Stomach (tissue), 9 donors: Measurements from ENCODE around the gene SLC24A3. TPM values are rescaled to one million over a fixed set of nuclear protein-coding genes. Genes with fewer than 3 reads are reported as not detected.

Source experiments
- DNase-seq, 2 donors: peaks; one replicate each; pipeline versions ENCODE4 v3.0.0 to v3.0.0-alpha.2; 2013 to 2019
- H3K27ac ChIP-seq, 5 donors: fragments of 200-600 bp in 4 of 5; sonication (generic) in 4 of 5; one replicate each; pipeline ENCODE4 v1.5.1; 2013 to 2019; ENCODE audit warnings: mild to moderate bottlenecking in 1 of 5, moderate library complexity in 1 of 5
- H3K27me3 ChIP-seq, 3 donors: fragments of 200-600 bp; sonication (generic); one replicate each; pipeline ENCODE4 v1.5.1; 2017 to 2019; ENCODE audit warnings: mixed run types in 1 of 3
- H3K36me3 ChIP-seq, 4 donors: fragments of 200-600 bp; sonication (generic); 1 replicate in 3 of 4; 2 replicates in 1 of 4; pipeline ENCODE4 v1.5.1; 2016 to 2019
- H3K4me1 ChIP-seq, 4 donors: fragments of 200-600 bp; sonication (generic); one replicate each; pipeline ENCODE4 v1.5.1; 2016 to 2019
- H3K4me3 ChIP-seq, 4 donors: fragments of 200-600 bp; sonication (generic) in 3 of 4; one replicate each; pipeline ENCODE4 v1.5.1; 2016 to 2019; ENCODE audit warnings: mild to moderate bottlenecking in 1 of 4
- H3K9me3 ChIP-seq, 4 donors: fragments of 200-600 bp; sonication (generic); one replicate each; pipeline ENCODE4 v1.5.1; 2016 to 2019
- EP300 ChIP-seq: sonication (generic); formaldehyde crosslinking; IDR thresholded peaks from one replicate; pipeline ENCODE4 v1.6.1; 2017; ENCODE audit warnings: antibody characterized with exemption
- POLR2A ChIP-seq, 4 donors: fragments of 450-650 bp; IDR thresholded peaks; one replicate each; pipeline ENCODE4 v1.6.1; 2016; ENCODE audit warnings: antibody characterized with exemption in 4 of 4, control low read depth in 2 of 4, mild to moderate bottlenecking in 1 of 4, moderate library complexity in 1 of 4
- POLR2AphosphoS5 ChIP-seq, 3 donors: sonication (generic); formaldehyde crosslinking; IDR thresholded peaks; one replicate each; pipeline ENCODE4 v1.6.1; 2016; ENCODE audit warnings: antibody characterized with exemption in 3 of 3
- WGBS, 5 donors: extraction: QIAGEN DNeasy Blood & Tissue Kit in 3 of 5; methylation state at CpG; one replicate each; pipeline versions ENCODE4 v1.1.5 to v1.1.7; 2013 to 2018; 5-methylcytosine and 5-hydroxymethylcytosine counted together
- intact Hi-C: fragments of 100-400 bp; cut with DNase I; formaldehyde crosslinking; loops from one replicate; pipeline ENCODE4 v1.15.1; 2023; ENCODE audit warnings: low total_unique reads
- polyA plus RNA-seq, 3 donors: library from polyadenylated mRNA; stranded (reverse); fragments of 200-250 nt; gene quantifications; one replicate each; pipeline ENCODE4 v1.2.3, GENCODE V29; 2013
- total RNA-seq, 5 donors: library from RNA; depleted of rRNA; stranded (reverse); fragments of >200 nt; gene quantifications; one replicate each; pipeline versions ENCODE4 v1.1.0 to v1.2.3, GENCODE V29; 2014 to 2016
- TF ChIP-seq, protein P1 (sequence below), 7 experiments: fragments of 450-650 bp in 4 of 7; fragments of 200-600 bp in 3 of 7; sonication (generic) in 3 of 7; IDR thresholded peaks; one replicate each; pipeline ENCODE4 v1.5.1; 2016 to 2019; ENCODE audit warnings: antibody characterized with exemption in 7 of 7, control low read depth in 2 of 7, mild to moderate bottlenecking in 1 of 7
- donor health status: healthy with polysubstance abuse.
- donor health status: Bipolar disorder and iron deficiency.
- donor health status: healthy.

The SLC24A3 gene
- total and polyA plus RNA-seq, 8 donors: 1.8 to 9.0 (median 4.5) TPM

DNA sequence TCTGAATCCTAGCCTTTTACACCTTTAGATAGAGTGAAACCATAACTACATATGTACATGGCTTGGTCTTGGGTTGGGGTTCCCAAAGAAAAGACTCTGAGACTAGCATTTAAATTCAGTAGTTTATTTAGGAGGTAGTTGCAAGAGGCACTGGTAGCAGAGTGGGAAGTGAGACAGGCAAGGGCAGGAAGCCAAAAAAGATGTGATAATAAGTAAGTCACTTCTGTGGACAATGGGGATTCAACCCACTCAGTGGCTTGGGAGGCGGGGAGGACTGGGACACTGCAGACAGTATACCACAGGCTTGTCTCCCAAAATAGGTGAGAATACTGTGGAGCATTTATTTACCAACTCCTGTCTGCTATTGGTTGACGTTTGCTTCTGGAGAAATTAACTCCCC is 131.9 kb downstream of the SLC24A3 start:
- intact Hi-C loops: no loop called here
- no peaks in the 10 kb centered on the region for H3K9me3 ChIP-seq
- H3K4me3 ChIP-seq: no peak overlapping the region
- 68 to 82% (median 77%) methylated on average over 2 of the region's 2 CpGs for WGBS, 5 donors
- H3K4me1 ChIP-seq: peaks cover 7 to 18% (median 10%) of the 10 kb centered on the region in 4 donors
- TF ChIP-seq, protein P1, sequence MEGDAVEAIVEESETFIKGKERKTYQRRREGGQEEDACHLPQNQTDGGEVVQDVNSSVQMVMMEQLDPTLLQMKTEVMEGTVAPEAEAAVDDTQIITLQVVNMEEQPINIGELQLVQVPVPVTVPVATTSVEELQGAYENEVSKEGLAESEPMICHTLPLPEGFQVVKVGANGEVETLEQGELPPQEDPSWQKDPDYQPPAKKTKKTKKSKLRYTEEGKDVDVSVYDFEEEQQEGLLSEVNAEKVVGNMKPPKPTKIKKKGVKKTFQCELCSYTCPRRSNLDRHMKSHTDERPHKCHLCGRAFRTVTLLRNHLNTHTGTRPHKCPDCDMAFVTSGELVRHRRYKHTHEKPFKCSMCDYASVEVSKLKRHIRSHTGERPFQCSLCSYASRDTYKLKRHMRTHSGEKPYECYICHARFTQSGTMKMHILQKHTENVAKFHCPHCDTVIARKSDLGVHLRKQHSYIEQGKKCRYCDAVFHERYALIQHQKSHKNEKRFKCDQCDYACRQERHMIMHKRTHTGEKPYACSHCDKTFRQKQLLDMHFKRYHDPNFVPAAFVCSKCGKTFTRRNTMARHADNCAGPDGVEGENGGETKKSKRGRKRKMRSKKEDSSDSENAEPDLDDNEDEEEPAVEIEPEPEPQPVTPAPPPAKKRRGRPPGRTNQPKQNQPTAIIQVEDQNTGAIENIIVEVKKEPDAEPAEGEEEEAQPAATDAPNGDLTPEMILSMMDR (IDR thresholded peaks at IDR 0.05): no peak
- TF ChIP-seq EP300 (no peak), POLR2AphosphoS5 (IDR thresholded peaks at IDR 0.05) (no peak), POLR2A (IDR thresholded peaks at IDR 0.05) (no peak)
- H3K36me3 ChIP-seq: no peaks in the 10 kb centered on the region
- no peaks in the 10 kb centered on the region for H3K27me3 ChIP-seq
- no peak for DNase-seq
- H3K27ac ChIP-seq: no peak overlapping the region

DNA sequence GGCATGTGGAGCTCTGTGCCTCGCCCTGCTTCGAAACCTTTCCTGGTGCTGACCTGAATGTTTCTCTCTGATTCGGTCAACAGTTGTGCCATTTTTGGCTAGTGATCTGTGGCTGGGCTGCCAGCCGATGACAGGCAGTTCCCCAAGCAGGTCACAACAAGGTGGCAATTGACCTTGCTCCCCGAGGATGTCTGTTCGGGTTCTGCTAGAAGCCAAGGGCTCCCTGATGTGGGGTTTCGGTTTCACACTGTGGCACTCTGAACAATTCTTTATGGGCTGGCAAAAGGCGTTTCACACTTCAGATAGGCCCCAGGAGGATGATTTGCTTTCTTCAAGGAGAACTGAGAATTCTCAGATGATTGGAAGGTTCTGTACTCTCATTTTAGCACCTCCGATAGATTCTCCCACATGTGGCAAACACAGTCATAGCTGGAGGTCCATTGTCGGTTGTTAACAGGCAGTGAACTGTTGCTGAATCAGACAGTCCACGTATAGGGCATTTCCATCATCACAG is 135.6 kb downstream of the SLC24A3 start:
- 77 to 85% (median 80%) methylated on average over 11 of the region's 11 CpGs for WGBS, 5 donors

DNA sequence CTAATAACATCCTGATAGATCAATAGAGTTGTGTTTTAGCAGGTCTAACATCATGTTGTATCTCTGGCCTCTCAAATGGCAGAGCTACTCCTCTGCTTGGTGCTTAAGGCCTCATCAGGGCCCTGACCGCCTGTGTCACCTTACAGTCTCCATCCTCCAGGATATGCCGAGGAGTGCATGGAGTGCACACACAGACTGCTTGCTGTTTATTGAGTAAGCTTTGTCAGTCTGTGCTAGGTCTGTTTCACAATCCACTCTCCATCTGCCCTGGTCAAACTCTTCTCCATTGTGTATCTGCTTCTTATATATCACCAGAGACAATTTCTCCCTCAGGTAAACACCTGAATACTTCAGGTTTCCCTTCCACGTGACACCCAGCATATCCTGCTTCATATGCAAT is 136.1 kb downstream of the SLC24A3 start:
- DNase-seq: no peak
- 79 to 87% (median 84%) methylated on average over 3 of the region's 3 CpGs for WGBS, 5 donors
- no peak for TF ChIP-seq POLR2AphosphoS5 (IDR thresholded peaks at IDR 0.05)
- TF ChIP-seq, protein P1 (IDR thresholded peaks at IDR 0.05): no peak
- TF ChIP-seq POLR2A (IDR thresholded peaks at IDR 0.05): no peak
- no peak for TF ChIP-seq EP300
- Histone ChIP-seq H3K27ac (no peak overlapping the region), H3K4me1 (no peaks in the 10 kb centered on the region), H3K4me3 (no peak overlapping the region), H3K36me3 (no peaks in the 10 kb centered on the region), H3K9me3 (no peaks in the 10 kb centered on the region), H3K27me3 (no peaks in the 10 kb centered on the region)
- intact Hi-C loops: no loop called here

More for the DNA sequence above, 135.6 kb downstream of the SLC24A3 start:
- H3K27ac ChIP-seq: no peak overlapping the region
- DNase-seq: no peak
- H3K27me3 ChIP-seq: no peaks in the 10 kb centered on the region
- H3K36me3 ChIP-seq: no peaks in the 10 kb centered on the region
- H3K4me1 ChIP-seq: no peaks in the 10 kb centered on the region
- intact Hi-C loops: no loop called here
- TF ChIP-seq, protein P1 (IDR thresholded peaks at IDR 0.05): no peak
- TF ChIP-seq EP300: no peak
- TF ChIP-seq POLR2A (IDR thresholded peaks at IDR 0.05): no peak
- no peak for TF ChIP-seq POLR2AphosphoS5 (IDR thresholded peaks at IDR 0.05)
- H3K4me3 ChIP-seq: no peak overlapping the region
- H3K9me3 ChIP-seq: no peaks in the 10 kb centered on the region

DNA sequence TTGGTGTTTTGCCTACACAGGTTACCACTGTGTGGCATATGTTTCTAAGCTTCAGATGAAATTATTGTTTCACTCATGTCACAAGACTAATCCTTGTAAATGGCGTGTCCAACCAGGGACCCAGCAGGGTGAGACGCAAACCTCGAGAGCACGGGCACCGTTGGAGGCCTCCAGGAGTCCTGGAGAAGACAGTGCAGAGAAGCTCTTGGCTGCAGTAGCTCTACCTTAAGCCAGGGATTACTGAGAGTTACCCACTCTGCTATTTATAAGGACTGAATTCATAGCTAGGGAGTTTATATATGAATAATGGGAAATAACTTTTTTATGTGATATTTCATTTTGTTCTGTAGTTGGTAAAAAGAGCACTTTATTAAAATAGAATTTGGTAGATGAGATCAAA is 137.4 kb downstream of the SLC24A3 start:
- Histone ChIP-seq H3K4me1 (no peaks in the 10 kb centered on the region), H3K4me3 (no peak overlapping the region), H3K27ac (no peak overlapping the region), H3K27me3 (no peaks in the 10 kb centered on the region), H3K36me3 (no peaks in the 10 kb centered on the region), H3K9me3 (no peaks in the 10 kb centered on the region)
- 68 to 96% (median 89%) methylated on average over 5 of the region's 5 CpGs for WGBS, 5 donors
- intact Hi-C loops: no loop called here
- DNase-seq: no peak
- TF ChIP-seq EP300 (no peak), POLR2A (IDR thresholded peaks at IDR 0.05) (no peak), POLR2AphosphoS5 (IDR thresholded peaks at IDR 0.05) (no peak)
- TF ChIP-seq, protein P1 (IDR thresholded peaks at IDR 0.05): no peak
